HEK293 (cell line): ENCODE data around the gene HECTD4.

Experiments
- CTCF ChIA-PET: fragments of 350-600 bp; formaldehyde crosslinking; extraction: SDS; loops from one replicate; lab custom pipeline; 2021; ENCODE audit warnings: antibody characterized with exemption; lab: Yijun Ruan, JAX
- POLR2A ChIA-PET: fragments of 300-600 bp; formaldehyde crosslinking; extraction: SDS; loops from one replicate; lab custom pipeline; 2020; ENCODE audit warnings: antibody characterized with exemption, inconsistent platforms; lab: Yijun Ruan, JAX
- H3K27ac ChIP-seq: fragments of 200-500 bp; sonication (Bioruptor generic); 2 replicates; pipeline ENCODE4 v1.5.1; 2014; ENCODE audit warnings: low read depth, low read length, control low read depth, inconsistent platforms; ENCODE audit errors: extremely low read depth
- H3K36me3 ChIP-seq, 2 experiments: fragments of 200-500 bp in 1 of 2; sonication (Bioruptor generic) in 1 of 2; 1 replicate in 1 of 2; 2 replicates in 1 of 2; pipeline ENCODE4 v1.5.1; 2014 to 2017; ENCODE audit warnings: inconsistent platforms in 2 of 2, low read length in 2 of 2; ENCODE audit not compliant: control insufficient read depth in 2 of 2, insufficient read depth in 1 of 2
- H3K4me1 ChIP-seq: fragments of 200-500 bp; sonication (Bioruptor generic); 2 replicates; pipeline ENCODE4 v1.5.1; 2014; ENCODE audit warnings: mild to moderate bottlenecking, low read length, inconsistent platforms; ENCODE audit not compliant: control insufficient read depth, insufficient read depth
- H3K4me3 ChIP-seq: 2 replicates; pipeline ENCODE4 v1.5.1; 2011; ENCODE audit warnings: low read depth, mild to moderate bottlenecking, control low read depth, low read length, moderate library complexity
- H3K9me3 ChIP-seq: fragments of 200-500 bp; sonication (Bioruptor generic); 2 replicates; pipeline ENCODE4 v1.5.1; 2014; ENCODE audit warnings: low read depth, low read length, inconsistent platforms; ENCODE audit not compliant: control insufficient read depth, insufficient read depth
- GLIS2 ChIP-seq: fragments of 450-650 bp; formaldehyde crosslinking; IDR thresholded peaks from 2 replicates; pipeline ENCODE4 v1.5.1; 2016; ENCODE audit warnings: missing biosample characterization, missing genetic modification characterization
- HOXA7 ChIP-seq: sonication (generic); formaldehyde crosslinking; IDR thresholded peaks from 2 replicates; pipeline ENCODE4 v1.8.1; 2022; ENCODE audit warnings: missing genetic modification reagents, borderline replicate concordance
- KLF8 ChIP-seq: fragments of 450-650 bp; formaldehyde crosslinking; IDR thresholded peaks from 2 replicates; pipeline ENCODE4 v1.5.1; 2016; ENCODE audit warnings: missing biosample characterization, missing genetic modification characterization
- YY2 ChIP-seq: fragments of 450-650 bp; formaldehyde crosslinking; IDR thresholded peaks from 2 replicates; pipeline ENCODE4 v1.5.1; 2016; ENCODE audit warnings: missing biosample characterization, missing genetic modification characterization
- ZBTB20 ChIP-seq: fragments of 450-650 bp; formaldehyde crosslinking; IDR thresholded peaks from 2 replicates; pipeline ENCODE4 v1.5.1; 2016; ENCODE audit warnings: missing biosample characterization, missing genetic modification characterization
- ZNF132 ChIP-seq: fragments of 450-650 bp; formaldehyde crosslinking; IDR thresholded peaks from 2 replicates; pipeline ENCODE4 v1.5.1; 2017; ENCODE audit warnings: missing biosample characterization, missing genetic modification characterization, borderline replicate concordance
- ZNF19 ChIP-seq: fragments of 450-650 bp; formaldehyde crosslinking; IDR thresholded peaks from 2 replicates; pipeline ENCODE4; 2016; ENCODE audit warnings: missing biosample characterization, missing genetic modification characterization, low read depth
- ZNF311 ChIP-seq: fragments of 450-650 bp; formaldehyde crosslinking; IDR thresholded peaks from 2 replicates; pipeline ENCODE4 v1.5.1; 2017; ENCODE audit warnings: missing biosample characterization, missing genetic modification characterization, borderline replicate concordance
- ZNF366 ChIP-seq: fragments of 450-650 bp; formaldehyde crosslinking; conservative IDR thresholded peaks from 2 replicates; pipeline ENCODE4 v1.5.1; 2016; ENCODE audit warnings: missing biosample characterization, missing genetic modification characterization
- ZNF404 ChIP-seq: fragments of 450-650 bp; formaldehyde crosslinking; IDR thresholded peaks from 2 replicates; pipeline ENCODE4 v1.5.1; 2017; ENCODE audit warnings: missing biosample characterization, missing genetic modification characterization
- ZNF426 ChIP-seq: fragments of 450-650 bp; formaldehyde crosslinking; IDR thresholded peaks from 2 replicates; pipeline ENCODE4 v1.5.1; 2017; ENCODE audit warnings: missing biosample characterization, missing genetic modification characterization, mild to moderate bottlenecking, inconsistent platforms, moderate library complexity
- ZNF549 ChIP-seq: fragments of 450-650 bp; IDR thresholded peaks from 2 replicates; pipeline ENCODE4 v1.5.1; 2018; ENCODE audit warnings: missing biosample characterization, missing genetic modification characterization, mild to moderate bottlenecking, inconsistent platforms, moderate library complexity
- ZNF623 ChIP-seq: fragments of 450-650 bp; formaldehyde crosslinking; IDR thresholded peaks from 2 replicates; pipeline ENCODE4 v1.5.1; 2016; ENCODE audit warnings: missing biosample characterization, missing genetic modification characterization
- ZNF654 ChIP-seq: fragments of 450-650 bp; formaldehyde crosslinking; IDR thresholded peaks from 2 replicates; pipeline ENCODE4 v1.5.1; 2016; ENCODE audit warnings: low read depth, missing biosample characterization, missing genetic modification characterization
- ZSCAN23 ChIP-seq: fragments of 450-650 bp; formaldehyde crosslinking; IDR thresholded peaks from 2 replicates; pipeline ENCODE4 v1.5.1; 2016; ENCODE audit warnings: missing biosample characterization, missing genetic modification characterization
- TF ChIP-seq, protein P1 (sequence below): fragments of 450-650 bp; formaldehyde crosslinking; IDR thresholded peaks from 2 replicates; pipeline ENCODE4 v1.5.1; 2017; ENCODE audit warnings: missing biosample characterization, missing genetic modification characterization
- TF ChIP-seq, protein P2 (sequence below): fragments of 450-650 bp; formaldehyde crosslinking; IDR thresholded peaks from 2 replicates; pipeline ENCODE4 v1.5.1; 2017; ENCODE audit warnings: missing biosample characterization, missing genetic modification characterization
- TF ChIP-seq, protein P3 (sequence below): fragments of 450-650 bp; formaldehyde crosslinking; IDR thresholded peaks from 2 replicates; pipeline ENCODE4 v1.5.1; 2017; ENCODE audit warnings: missing biosample characterization, missing genetic modification characterization
- TF ChIP-seq, protein P4 (sequence below): fragments of 450-650 bp; formaldehyde crosslinking; IDR thresholded peaks from 2 replicates; pipeline ENCODE4 v1.5.1; 2016; ENCODE audit warnings: missing biosample characterization, missing genetic modification characterization, low read depth

The HECTD4 gene

DNA sequence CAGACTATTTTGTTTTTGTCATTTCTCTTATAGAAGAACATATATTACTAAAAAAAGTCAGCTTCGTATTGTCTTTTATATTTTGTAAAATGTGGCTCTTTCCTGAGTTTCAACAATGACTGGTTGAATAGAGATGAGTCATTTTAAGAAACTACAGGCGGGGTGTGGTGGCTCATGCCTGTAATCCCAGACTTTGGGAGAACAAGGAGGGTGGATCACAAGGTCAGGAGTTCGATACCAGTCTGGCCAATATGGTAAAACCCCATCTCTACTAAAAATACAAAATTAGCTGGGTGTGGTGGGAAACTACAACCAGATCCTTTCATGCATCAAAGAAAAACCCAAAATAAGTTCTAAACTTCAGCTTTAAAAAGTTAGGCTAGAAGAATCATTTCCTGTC, 28.8 kb downstream of the HECTD4 start:
- CTCF ChIA-PET: interaction anchor here (1.1 kb wide), 1 partner anchor 340 kb away, joined by 3 read pairs; the partner anchor contains the start of genes ERP29 and TMEM116
- H3K9me3 ChIP-seq: no peaks in the 10 kb centered on the region
- H3K4me3 ChIP-seq: no peak overlapping the region
- H3K27ac ChIP-seq: no peak overlapping the region
- POLR2A ChIA-PET: no interaction called here
- TF ChIP-seq, protein P1, sequence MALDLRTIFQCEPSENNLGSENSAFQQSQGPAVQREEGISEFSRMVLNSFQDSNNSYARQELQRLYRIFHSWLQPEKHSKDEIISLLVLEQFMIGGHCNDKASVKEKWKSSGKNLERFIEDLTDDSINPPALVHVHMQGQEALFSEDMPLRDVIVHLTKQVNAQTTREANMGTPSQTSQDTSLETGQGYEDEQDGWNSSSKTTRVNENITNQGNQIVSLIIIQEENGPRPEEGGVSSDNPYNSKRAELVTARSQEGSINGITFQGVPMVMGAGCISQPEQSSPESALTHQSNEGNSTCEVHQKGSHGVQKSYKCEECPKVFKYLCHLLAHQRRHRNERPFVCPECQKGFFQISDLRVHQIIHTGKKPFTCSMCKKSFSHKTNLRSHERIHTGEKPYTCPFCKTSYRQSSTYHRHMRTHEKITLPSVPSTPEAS (tag by site-specific recombination): no peak
- TF ChIP-seq ZNF19 (tag by site-specific recombination): no peak
- no peaks in the 10 kb centered on the region for H3K36me3 ChIP-seq
- H3K4me1 ChIP-seq: peaks cover 12% of the 10 kb centered on the region; the same call in 1 of the 2 replicates

DNA sequence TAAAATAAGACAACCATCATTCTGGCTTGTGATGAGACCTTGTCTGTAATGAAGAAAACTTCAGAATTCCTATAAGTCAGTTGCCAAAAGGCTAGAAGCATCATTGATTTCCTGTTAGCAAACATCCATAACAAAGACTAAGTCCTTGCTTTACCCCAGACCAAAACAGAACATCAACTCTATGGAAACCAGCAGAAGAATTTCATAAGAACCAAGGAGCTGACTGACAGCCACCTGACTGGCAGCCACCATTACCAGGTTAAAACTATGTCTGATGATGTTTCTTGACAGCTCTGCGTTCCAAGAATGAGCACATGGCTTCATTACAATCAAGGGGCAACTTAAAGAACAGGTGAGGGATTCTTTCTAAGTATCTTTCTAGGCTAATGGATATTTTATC, 29.3 kb downstream of the HECTD4 start:
- Histone ChIP-seq H3K9me3 (no peaks in the 10 kb centered on the region), H3K4me3 (no peak overlapping the region), H3K4me1 (peaks cover 12% of the 10 kb centered on the region; the same call in 1 of the 2 replicates), H3K27ac (no peak overlapping the region), H3K36me3 (no peaks in the 10 kb centered on the region)
- ChIA-PET CTCF (interaction anchor here (0.6 to 1.1 kb wide), 2 partner anchors 44 to 340 kb away, joined by 3 read pairs; partner anchors contain the start of genes ERP29 and TMEM116), POLR2A (no interaction called here)
- TF ChIP-seq ZNF132 (tag by site-specific recombination): no peak
- no peak for TF ChIP-seq ZNF366
- no peak for TF ChIP-seq HOXA7
- TF ChIP-seq, protein P2, sequence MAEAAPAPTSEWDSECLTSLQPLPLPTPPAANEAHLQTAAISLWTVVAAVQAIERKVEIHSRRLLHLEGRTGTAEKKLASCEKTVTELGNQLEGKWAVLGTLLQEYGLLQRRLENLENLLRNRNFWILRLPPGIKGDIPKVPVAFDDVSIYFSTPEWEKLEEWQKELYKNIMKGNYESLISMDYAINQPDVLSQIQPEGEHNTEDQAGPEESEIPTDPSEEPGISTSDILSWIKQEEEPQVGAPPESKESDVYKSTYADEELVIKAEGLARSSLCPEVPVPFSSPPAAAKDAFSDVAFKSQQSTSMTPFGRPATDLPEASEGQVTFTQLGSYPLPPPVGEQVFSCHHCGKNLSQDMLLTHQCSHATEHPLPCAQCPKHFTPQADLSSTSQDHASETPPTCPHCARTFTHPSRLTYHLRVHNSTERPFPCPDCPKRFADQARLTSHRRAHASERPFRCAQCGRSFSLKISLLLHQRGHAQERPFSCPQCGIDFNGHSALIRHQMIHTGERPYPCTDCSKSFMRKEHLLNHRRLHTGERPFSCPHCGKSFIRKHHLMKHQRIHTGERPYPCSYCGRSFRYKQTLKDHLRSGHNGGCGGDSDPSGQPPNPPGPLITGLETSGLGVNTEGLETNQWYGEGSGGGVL (tag by site-specific recombination): no peak
- TF ChIP-seq, protein P3, sequence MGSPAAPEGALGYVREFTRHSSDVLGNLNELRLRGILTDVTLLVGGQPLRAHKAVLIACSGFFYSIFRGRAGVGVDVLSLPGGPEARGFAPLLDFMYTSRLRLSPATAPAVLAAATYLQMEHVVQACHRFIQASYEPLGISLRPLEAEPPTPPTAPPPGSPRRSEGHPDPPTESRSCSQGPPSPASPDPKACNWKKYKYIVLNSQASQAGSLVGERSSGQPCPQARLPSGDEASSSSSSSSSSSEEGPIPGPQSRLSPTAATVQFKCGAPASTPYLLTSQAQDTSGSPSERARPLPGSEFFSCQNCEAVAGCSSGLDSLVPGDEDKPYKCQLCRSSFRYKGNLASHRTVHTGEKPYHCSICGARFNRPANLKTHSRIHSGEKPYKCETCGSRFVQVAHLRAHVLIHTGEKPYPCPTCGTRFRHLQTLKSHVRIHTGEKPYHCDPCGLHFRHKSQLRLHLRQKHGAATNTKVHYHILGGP: no peak
- TF ChIP-seq, protein P4, sequence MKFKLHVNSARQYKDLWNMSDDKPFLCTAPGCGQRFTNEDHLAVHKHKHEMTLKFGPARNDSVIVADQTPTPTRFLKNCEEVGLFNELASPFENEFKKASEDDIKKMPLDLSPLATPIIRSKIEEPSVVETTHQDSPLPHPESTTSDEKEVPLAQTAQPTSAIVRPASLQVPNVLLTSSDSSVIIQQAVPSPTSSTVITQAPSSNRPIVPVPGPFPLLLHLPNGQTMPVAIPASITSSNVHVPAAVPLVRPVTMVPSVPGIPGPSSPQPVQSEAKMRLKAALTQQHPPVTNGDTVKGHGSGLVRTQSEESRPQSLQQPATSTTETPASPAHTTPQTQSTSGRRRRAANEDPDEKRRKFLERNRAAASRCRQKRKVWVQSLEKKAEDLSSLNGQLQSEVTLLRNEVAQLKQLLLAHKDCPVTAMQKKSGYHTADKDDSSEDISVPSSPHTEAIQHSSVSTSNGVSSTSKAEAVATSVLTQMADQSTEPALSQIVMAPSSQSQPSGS (tag by site-specific recombination): no peak
- no peak for TF ChIP-seq ZNF549 (tag by site-specific recombination)
- no peak for TF ChIP-seq ZNF623 (tag by site-specific recombination)
- TF ChIP-seq ZSCAN23 (tag by site-specific recombination): no peak
- TF ChIP-seq ZNF426 (tag by site-specific recombination): no peak
- no peak for TF ChIP-seq ZNF311 (tag by site-specific recombination)
- no peak for TF ChIP-seq GLIS2
- no peak for TF ChIP-seq ZNF404
- TF ChIP-seq ZBTB20: no peak
- TF ChIP-seq ZNF654 (tag by site-specific recombination): no peak
- no peak for TF ChIP-seq KLF8
- TF ChIP-seq YY2 (tag by site-specific recombination): no peak
